Left lung (tissue), 10 donors: Measurements from ENCODE around the gene AHSG. TPM values are rescaled to one million over a fixed set of nuclear protein-coding genes. Genes with fewer than 3 reads are reported as not detected.

ENCODE experiments used
- ATAC-seq: fragments of 200-7000 bp; cut with Tn5 transposase; one replicate; pipeline ENCODE4 v1.9.1; 2020; ENCODE audit warnings: moderate library complexity
- DNase-seq, 4 donors: peaks; one replicate each; pipeline ENCODE4 v3.0.0-alpha.2; 2013 to 2020
- H3K27ac ChIP-seq, 2 donors: fragments of 200-600 bp; sonication (generic) in 1 of 2; one replicate each; pipeline versions ENCODE4 v1.5.0 to v1.8.0; 2020 to 2021
- H3K27me3 ChIP-seq, 2 donors: fragments of 200-600 bp; sonication (generic) in 1 of 2; one replicate each; pipeline versions ENCODE4 v1.5.0 to v1.8.0; 2020 to 2021
- H3K36me3 ChIP-seq, 2 donors: fragments of 200-600 bp; sonication (generic) in 1 of 2; one replicate each; pipeline versions ENCODE4 v1.5.0 to v1.8.0; 2020 to 2021
- H3K4me1 ChIP-seq, 2 donors: fragments of 200-600 bp; one replicate each; pipeline ENCODE4 v1.8.0; 2021
- H3K4me3 ChIP-seq, 2 donors: fragments of 200-600 bp; sonication (generic) in 1 of 2; one replicate each; pipeline versions ENCODE4 v1.5.0 to v1.8.0; 2020 to 2021; ENCODE audit warnings: mild to moderate bottlenecking in 1 of 2
- H3K9me3 ChIP-seq, 2 donors: fragments of 200-600 bp; sonication (generic) in 1 of 2; one replicate each; pipeline versions ENCODE4 v1.5.0 to v1.8.0; 2020 to 2021
- CTCF ChIP-seq, 2 donors: fragments of 200-600 bp; sonication (generic) in 1 of 2; IDR thresholded peaks; one replicate each; pipeline versions ENCODE4 v1.5.0 to v1.8.0; 2021; ENCODE audit warnings: antibody characterized with exemption in 2 of 2
- intact Hi-C, 2 donors: fragments of 100-400 bp; cut with DNase I; formaldehyde crosslinking; loops; one replicate each; pipeline versions ENCODE4 v1.11.2 to v1.14.2; 2022
- polyA plus RNA-seq, 6 donors: library from polyadenylated mRNA; unstranded; fragments of 120-200 nt; gene quantifications; one replicate each; pipeline ENCODE4 v1.2.1, GENCODE V29; 2013; ENCODE audit not compliant: insufficient read length in 6 of 6
- total RNA-seq, 2 donors: library from RNA; stranded (reverse); fragmentation: NEBNext Ultra II Directional; extraction: Animal tissue kit (Norgen Biotek cat#: 25700); gene quantifications; one replicate each; pipeline ENCODE4 v1.2.1, GENCODE V29; 2021
- donor health status: DM: no; HTN: yes; CAD: no.
- donor health status: DM: no; HTN: no; CAD: no.

AHSG gene
- total and polyA plus RNA-seq, 8 donors, result 0.09 to 5.7 (median 3.2) TPM; not detected in 5

GRCh38 chr3:186608624-186609215 is 4.1 kb upstream of the AHSG start:
- Histone ChIP-seq H3K4me1 (no peaks in the 10 kb centered on the region), H3K36me3 (no peaks in the 10 kb centered on the region), H3K4me3 (no peak overlapping the region), H3K27me3 (peaks cover 0 to 15% of the 10 kb centered on the region in 2 donors), H3K27ac (no peak overlapping the region), H3K9me3 (no peaks in the 10 kb centered on the region)
- DNase-seq, result no peak
- intact Hi-C loops, result no loop called here
- TF ChIP-seq CTCF (IDR thresholded peaks at IDR 0.05), result no peak
- no peak for ATAC-seq

- DNase-seq, result no peak
- H3K27ac ChIP-seq, result no peak overlapping the region
- H3K9me3 ChIP-seq, result no peaks in the 10 kb centered on the region
- intact Hi-C loops, result no loop called here
- H3K27me3 ChIP-seq, result peaks cover 0 to 22% of the 10 kb centered on the region in 2 donors
- no peak for TF ChIP-seq CTCF (IDR thresholded peaks at IDR 0.05)
- no peaks in the 10 kb centered on the region for H3K36me3 ChIP-seq
- no peak overlapping the region for H3K4me3 ChIP-seq
- peak; percentile 74 for ATAC-seq
- no peaks in the 10 kb centered on the region for H3K4me1 ChIP-seq
These were observed 3.5 kb upstream of the AHSG start for GRCh38 chr3:186609247-186609868.

GRCh38 chr3:186612065-186612464 is 795 bp upstream of the AHSG start:
- H3K9me3 ChIP-seq, result no peaks in the 10 kb centered on the region
- ATAC-seq (no peak), DNase-seq (no peak)
- H3K27me3 ChIP-seq, result peaks cover 0 to 47% of the 10 kb centered on the region in 2 donors
- no peaks in the 10 kb centered on the region for H3K36me3 ChIP-seq
- intact Hi-C loops, result no loop called here
- peaks cover 0 to 5% of the 10 kb centered on the region in 2 donors for H3K4me1 ChIP-seq
- H3K4me3 ChIP-seq, result no peak overlapping the region
- H3K27ac ChIP-seq, result no peak overlapping the region
- no peak for TF ChIP-seq CTCF (IDR thresholded peaks at IDR 0.05)

GRCh38 chr3:186613637-186614265 is 891 bp downstream of the AHSG start:
- Histone ChIP-seq H3K36me3 (no peaks in the 10 kb centered on the region), H3K4me3 (no peak overlapping the region), H3K27me3 (peaks cover 0 to 64% of the 10 kb centered on the region in 2 donors), H3K27ac (no peak overlapping the region), H3K9me3 (no peaks in the 10 kb centered on the region), H3K4me1 (peaks cover 0 to 8% of the 10 kb centered on the region in 2 donors)
- intact Hi-C loops, result no loop called here
- TF ChIP-seq CTCF (IDR thresholded peaks at IDR 0.05), result no peak
- DNase-seq (no peak), ATAC-seq (no peak)

DNA sequence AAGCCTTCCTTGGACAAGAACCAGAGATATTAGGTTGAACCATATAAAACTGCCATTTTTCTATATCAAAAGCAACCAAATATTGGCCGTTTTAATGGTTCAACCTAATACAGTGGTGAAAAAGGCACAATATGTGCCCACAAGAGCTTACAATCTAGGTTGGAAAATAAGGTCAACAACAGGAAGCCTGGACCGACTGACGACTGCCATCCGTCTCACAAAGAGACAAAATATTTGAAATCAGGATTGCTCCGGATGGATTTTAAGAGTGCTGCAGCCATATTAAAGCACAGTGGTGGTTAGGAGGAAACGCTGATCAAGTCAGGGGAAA is 1.4 kb downstream of the AHSG start:
- DNase-seq (no peak), ATAC-seq (no peak)
- no peak for TF ChIP-seq CTCF (IDR thresholded peaks at IDR 0.05)
- intact Hi-C loops, result no loop called here
- no peak overlapping the region for H3K27ac ChIP-seq
- peaks cover 0 to 8% of the 10 kb centered on the region in 2 donors for H3K4me1 ChIP-seq
- H3K36me3 ChIP-seq, result no peaks in the 10 kb centered on the region
- H3K4me3 ChIP-seq, result no peak overlapping the region
- H3K27me3 ChIP-seq, result peaks cover 0 to 69% of the 10 kb centered on the region in 2 donors
- H3K9me3 ChIP-seq, result no peaks in the 10 kb centered on the region
